Fibroblast of lung (primary cell): ENCODE data around the gene CLEC16A. TPM values are rescaled to one million over a fixed set of nuclear protein-coding genes. Genes with fewer than 3 reads are reported as not detected.

Source experiments
- DNase-seq, 2 donors: peaks; one replicate each; pipeline versions ENCODE4 v3.0.0 to v3.0.0-alpha.2; 2010; ENCODE audit warnings: low read depth in 2 of 2
- H2AFZ ChIP-seq: 2 replicates; pipeline ENCODE4 v1.5.1; 2012; ENCODE audit warnings: low read length, control low read depth, inconsistent platforms
- H3K27ac ChIP-seq: 2 replicates; pipeline ENCODE4 v1.5.1; 2011; ENCODE audit warnings: low read length, control low read depth; ENCODE audit not compliant: insufficient read depth
- H3K27me3 ChIP-seq: 2 replicates; pipeline ENCODE4 v1.5.1; 2011; ENCODE audit warnings: mild to moderate bottlenecking, low read length; ENCODE audit not compliant: control insufficient read depth, insufficient read depth
- H3K36me3 ChIP-seq: 2 replicates; pipeline ENCODE4 v1.5.1; 2011; ENCODE audit warnings: low read length; ENCODE audit not compliant: control insufficient read depth, insufficient read depth
- H3K4me1 ChIP-seq: 2 replicates; pipeline ENCODE4 v1.5.1; 2011; ENCODE audit warnings: low read length; ENCODE audit not compliant: control insufficient read depth, insufficient read depth; ENCODE audit errors: extremely low read depth
- H3K4me2 ChIP-seq: 2 replicates; pipeline ENCODE4 v1.5.1; 2011; ENCODE audit warnings: low read length, control low read depth; ENCODE audit not compliant: insufficient read depth; ENCODE audit errors: extremely low read depth
- H3K4me3 ChIP-seq, 4 experiments: fragments of 200-600 bp in 1 of 4; sonication (generic) in 1 of 4; replicated peaks in 1 of 4; 2 replicates each; pipeline ENCODE4 v1.5.1; 2011 to 2016; ENCODE audit warnings: low read length in 4 of 4, low read depth in 3 of 4, mild to moderate bottlenecking in 3 of 4, control low read depth in 2 of 4, inconsistent platforms in 1 of 4, mixed read lengths in 1 of 4; ENCODE audit not compliant: insufficient read depth in 1 of 4; ENCODE audit errors: control extremely low read depth in 1 of 4
- H3K79me2 ChIP-seq: 2 replicates; pipeline ENCODE4 v1.5.1; 2012; ENCODE audit warnings: mild to moderate bottlenecking, low read length, inconsistent platforms; ENCODE audit not compliant: control insufficient read depth, insufficient read depth
- H3K9ac ChIP-seq: 2 replicates; pipeline ENCODE4 v1.5.1; 2011; ENCODE audit warnings: mild to moderate bottlenecking, low read length, control low read depth; ENCODE audit not compliant: insufficient read depth
- H3K9me3 ChIP-seq: 2 replicates; pipeline ENCODE4 v1.5.1; 2012; ENCODE audit warnings: low read depth, low read length; ENCODE audit not compliant: control insufficient read depth, insufficient read depth
- H4K20me1 ChIP-seq: 2 replicates; pipeline ENCODE4 v1.5.1; 2011; ENCODE audit warnings: low read length; ENCODE audit not compliant: control insufficient read depth, insufficient read depth; ENCODE audit errors: extremely low read depth
- EZH2 ChIP-seq: IDR thresholded peaks from 2 replicates; pipeline ENCODE4 v1.5.1; 2012; ENCODE audit warnings: low read length, control low read depth, mild to moderate bottlenecking; ENCODE audit errors: missing control alignments
- polyA plus RNA-seq, 2 donors: library from polyadenylated mRNA; depleted of rRNA in 1 of 2; stranded (reverse) in 1 of 2; unstranded in 1 of 2; fragments of >200 nt; gene quantifications; 2 replicates each; pipeline ENCODE4 v1.2.1, GENCODE V29; 2011 to 2012; ENCODE audit warnings: missing spikeins in 1 of 2
- total RNA-seq: library from RNA; depleted of rRNA; stranded (reverse); fragments of >200 nt; gene quantifications from 2 replicates; pipeline ENCODE4 v1.2.1, GENCODE V29; 2014
- TF ChIP-seq, protein P1 (sequence below), 2 donors: IDR thresholded peaks in 1 of 2; conservative IDR thresholded peaks in 1 of 2; 1 replicate in 1 of 2; 2 replicates in 1 of 2; pipeline ENCODE4 v1.5.1; 2011 to 2012; ENCODE audit warnings: low read length in 2 of 2, control low read depth in 1 of 2, inconsistent platforms in 1 of 2, low read depth in 1 of 2, mild to moderate bottlenecking in 1 of 2

The CLEC16A gene
- total and polyA plus RNA-seq, 2 donors (not counting 1 experiment from before 2014, with no cell fraction given) = 9.1 to 22.0 TPM

DNA sequence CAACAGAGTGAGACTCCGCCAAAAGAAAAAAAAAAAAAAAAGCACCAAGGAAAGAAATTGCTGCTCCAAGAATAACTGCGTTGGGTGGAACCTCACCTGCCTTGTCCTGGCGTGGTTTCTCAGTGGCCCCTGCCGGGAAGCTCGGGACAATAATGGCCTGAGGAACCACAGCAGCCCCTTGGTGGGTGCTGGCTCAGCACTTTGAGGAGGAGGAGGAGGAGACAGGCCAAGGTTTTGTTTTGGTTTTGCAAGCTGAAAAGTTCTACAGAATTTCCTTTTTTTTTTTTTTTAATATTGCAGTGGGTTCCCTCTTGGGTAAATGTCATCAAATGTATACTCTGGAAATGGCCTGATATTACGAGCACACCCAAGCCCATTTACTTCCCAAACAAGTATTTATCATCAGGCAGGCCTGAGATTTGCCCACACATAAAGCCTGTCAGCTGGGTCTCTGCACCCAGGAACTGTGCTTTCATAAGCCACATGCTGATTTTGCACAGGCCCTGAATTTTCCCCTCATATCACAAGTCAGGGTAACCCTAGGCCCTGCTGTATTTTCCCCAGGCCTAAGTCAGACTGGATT, 233.3 kb downstream of the CLEC16A start:
- Histone ChIP-seq H3K9me3 (no peaks in the 10 kb centered on the region), H3K4me3 (no peak overlapping the region), H2AFZ (no peak overlapping the region), H3K4me2 (no peak overlapping the region), H3K27ac (no peak overlapping the region), H3K9ac (no peak overlapping the region), H3K79me2 (no peaks in the 10 kb centered on the region), H3K4me1 (no peaks in the 10 kb centered on the region), H3K27me3 (no peaks in the 10 kb centered on the region), H4K20me1 (no peaks in the 10 kb centered on the region), H3K36me3 (no peaks in the 10 kb centered on the region)
- DNase-seq = no peak
- TF ChIP-seq, protein P1, sequence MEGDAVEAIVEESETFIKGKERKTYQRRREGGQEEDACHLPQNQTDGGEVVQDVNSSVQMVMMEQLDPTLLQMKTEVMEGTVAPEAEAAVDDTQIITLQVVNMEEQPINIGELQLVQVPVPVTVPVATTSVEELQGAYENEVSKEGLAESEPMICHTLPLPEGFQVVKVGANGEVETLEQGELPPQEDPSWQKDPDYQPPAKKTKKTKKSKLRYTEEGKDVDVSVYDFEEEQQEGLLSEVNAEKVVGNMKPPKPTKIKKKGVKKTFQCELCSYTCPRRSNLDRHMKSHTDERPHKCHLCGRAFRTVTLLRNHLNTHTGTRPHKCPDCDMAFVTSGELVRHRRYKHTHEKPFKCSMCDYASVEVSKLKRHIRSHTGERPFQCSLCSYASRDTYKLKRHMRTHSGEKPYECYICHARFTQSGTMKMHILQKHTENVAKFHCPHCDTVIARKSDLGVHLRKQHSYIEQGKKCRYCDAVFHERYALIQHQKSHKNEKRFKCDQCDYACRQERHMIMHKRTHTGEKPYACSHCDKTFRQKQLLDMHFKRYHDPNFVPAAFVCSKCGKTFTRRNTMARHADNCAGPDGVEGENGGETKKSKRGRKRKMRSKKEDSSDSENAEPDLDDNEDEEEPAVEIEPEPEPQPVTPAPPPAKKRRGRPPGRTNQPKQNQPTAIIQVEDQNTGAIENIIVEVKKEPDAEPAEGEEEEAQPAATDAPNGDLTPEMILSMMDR (conservative IDR thresholded peaks at IDR 0.05 in 1 of 2, IDR thresholded peaks at IDR 0.05 in 1 of 2; ENCODE audit: low read depth in 1 of 2, low read length in 2 of 2) = no peak
- no peak for TF ChIP-seq EZH2

DNA sequence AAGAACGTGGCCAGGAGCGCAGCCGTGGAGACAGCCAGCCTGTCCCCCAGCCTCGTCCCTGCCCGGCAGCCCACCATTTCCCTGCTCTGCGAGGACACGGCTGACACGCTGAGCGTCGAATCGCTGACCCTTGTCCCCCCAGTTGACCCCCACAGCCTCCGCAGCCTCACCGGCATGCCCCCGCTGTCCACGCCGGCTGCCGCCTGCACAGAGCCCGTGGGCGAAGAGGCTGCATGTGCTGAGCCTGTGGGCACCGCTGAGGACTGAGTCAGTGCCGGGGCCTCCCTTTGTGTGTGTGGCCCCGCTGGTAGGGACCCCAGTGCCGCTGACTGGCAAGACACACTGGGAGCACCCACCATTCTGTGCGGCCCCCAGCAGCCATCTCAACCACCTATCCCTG, 234.1 kb downstream of the CLEC16A start:
- no peaks in the 10 kb centered on the region for H3K4me1 ChIP-seq
- DNase-seq = no peak
- no peaks in the 10 kb centered on the region for H3K27me3 ChIP-seq
- no peak overlapping the region for H3K4me2 ChIP-seq
- H4K20me1 ChIP-seq = no peaks in the 10 kb centered on the region
- H3K9ac ChIP-seq = no peak overlapping the region
- H3K79me2 ChIP-seq = no peaks in the 10 kb centered on the region
- no peak overlapping the region for H2AFZ ChIP-seq
- TF ChIP-seq EZH2 = no peak
- TF ChIP-seq, protein P1 (conservative IDR thresholded peaks at IDR 0.05 in 1 of 2, IDR thresholded peaks at IDR 0.05 in 1 of 2; ENCODE audit: low read depth in 1 of 2, low read length in 2 of 2) = no peak
- no peaks in the 10 kb centered on the region for H3K36me3 ChIP-seq
- no peak overlapping the region for H3K27ac ChIP-seq
- H3K9me3 ChIP-seq = no peaks in the 10 kb centered on the region
- H3K4me3 ChIP-seq = no peak overlapping the region

DNA sequence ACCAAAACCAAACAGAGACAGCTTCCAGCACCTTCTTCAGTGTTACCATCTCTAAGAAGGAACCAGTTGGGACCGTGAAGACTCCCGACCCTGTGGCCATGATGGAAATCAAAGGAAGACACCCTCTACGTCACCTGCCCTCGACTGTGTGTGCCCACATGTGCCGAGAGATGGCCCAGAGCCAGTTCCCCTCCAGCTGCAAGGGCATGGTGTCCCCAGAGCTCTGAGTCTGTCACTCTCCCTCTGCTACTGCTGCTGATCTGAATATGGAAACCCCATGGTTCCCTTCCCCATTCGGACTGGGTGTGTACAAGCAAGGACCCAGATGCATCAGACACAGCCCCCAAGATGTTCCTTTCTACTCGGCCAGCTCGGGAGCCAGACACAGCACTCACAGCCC, 235.2 kb downstream of the CLEC16A start:
- no peaks in the 10 kb centered on the region for H3K79me2 ChIP-seq
- DNase-seq = no peak
- H3K9ac ChIP-seq = no peak overlapping the region
- no peaks in the 10 kb centered on the region for H3K9me3 ChIP-seq
- H3K4me3 ChIP-seq = no peak overlapping the region
- no peak for TF ChIP-seq EZH2
- TF ChIP-seq, protein P1 (conservative IDR thresholded peaks at IDR 0.05 in 1 of 2, IDR thresholded peaks at IDR 0.05 in 1 of 2; ENCODE audit: low read depth in 1 of 2, low read length in 2 of 2) = no peak
- H2AFZ ChIP-seq = no peak overlapping the region
- H4K20me1 ChIP-seq = no peaks in the 10 kb centered on the region
- H3K4me1 ChIP-seq = no peaks in the 10 kb centered on the region
- H3K4me2 ChIP-seq = no peak overlapping the region
- H3K27ac ChIP-seq = no peak overlapping the region
- no peaks in the 10 kb centered on the region for H3K36me3 ChIP-seq
- H3K27me3 ChIP-seq = no peaks in the 10 kb centered on the region
